ENCODE data around the gene CCDC9. TPM values are rescaled to one million over a fixed set of nuclear protein-coding genes. Genes with fewer than 3 reads are reported as not detected.
A peak's percentile ranks its signal among the peaks of the same experiment; 100 is the strongest.

Gene CCDC9
- total RNA-seq, 1 donor from 2014 or later = 36.1 TPM

GRCh38 chr19:47221080-47221841 is 35.1 kb upstream of the CCDC9 start:
- H3K4me1 Mint-ChIP-seq (ENCODE audit: low read depth) = peaks cover 4% of the 10 kb centered on the region
- no peak overlapping the region for H3K4me3 Mint-ChIP-seq (ENCODE audit: low read depth)
- no peak overlapping the region for H3K27ac Mint-ChIP-seq
- no peaks in the 10 kb centered on the region for H3K27me3 Mint-ChIP-seq
- H3K36me3 Mint-ChIP-seq (ENCODE audit: insufficient read depth) = peaks cover 7% of the 10 kb centered on the region
- no peak for DNase-seq (ENCODE audit: low spot score, unreplicated experiment)
- H3K9me3 Mint-ChIP-seq (ENCODE audit: low read depth) = no peaks in the 10 kb centered on the region
- TF ChIP-seq, protein P1, sequence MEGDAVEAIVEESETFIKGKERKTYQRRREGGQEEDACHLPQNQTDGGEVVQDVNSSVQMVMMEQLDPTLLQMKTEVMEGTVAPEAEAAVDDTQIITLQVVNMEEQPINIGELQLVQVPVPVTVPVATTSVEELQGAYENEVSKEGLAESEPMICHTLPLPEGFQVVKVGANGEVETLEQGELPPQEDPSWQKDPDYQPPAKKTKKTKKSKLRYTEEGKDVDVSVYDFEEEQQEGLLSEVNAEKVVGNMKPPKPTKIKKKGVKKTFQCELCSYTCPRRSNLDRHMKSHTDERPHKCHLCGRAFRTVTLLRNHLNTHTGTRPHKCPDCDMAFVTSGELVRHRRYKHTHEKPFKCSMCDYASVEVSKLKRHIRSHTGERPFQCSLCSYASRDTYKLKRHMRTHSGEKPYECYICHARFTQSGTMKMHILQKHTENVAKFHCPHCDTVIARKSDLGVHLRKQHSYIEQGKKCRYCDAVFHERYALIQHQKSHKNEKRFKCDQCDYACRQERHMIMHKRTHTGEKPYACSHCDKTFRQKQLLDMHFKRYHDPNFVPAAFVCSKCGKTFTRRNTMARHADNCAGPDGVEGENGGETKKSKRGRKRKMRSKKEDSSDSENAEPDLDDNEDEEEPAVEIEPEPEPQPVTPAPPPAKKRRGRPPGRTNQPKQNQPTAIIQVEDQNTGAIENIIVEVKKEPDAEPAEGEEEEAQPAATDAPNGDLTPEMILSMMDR (IDR thresholded peaks at IDR 0.05; ENCODE audit: unreplicated experiment) = no peak

GRCh38 chr19:47221890-47222289 is 34.4 kb upstream of the CCDC9 start:
- H3K4me3 Mint-ChIP-seq (ENCODE audit: low read depth) = no peak overlapping the region
- TF ChIP-seq, protein P1 (IDR thresholded peaks at IDR 0.05; ENCODE audit: unreplicated experiment) = no peak
- peaks cover 7% of the 10 kb centered on the region for H3K36me3 Mint-ChIP-seq (ENCODE audit: insufficient read depth)
- DNase-seq (ENCODE audit: low spot score, unreplicated experiment) = no peak
- no peaks in the 10 kb centered on the region for H3K27me3 Mint-ChIP-seq
- no peak overlapping the region for H3K27ac Mint-ChIP-seq
- H3K4me1 Mint-ChIP-seq (ENCODE audit: low read depth) = peaks cover 5% of the 10 kb centered on the region
- H3K9me3 Mint-ChIP-seq (ENCODE audit: low read depth) = no peaks in the 10 kb centered on the region

GRCh38 chr19:47225746-47226425 is 30.4 kb upstream of the CCDC9 start:
- no peaks in the 10 kb centered on the region for H3K9me3 Mint-ChIP-seq (ENCODE audit: low read depth)
- peak overlapping the region; percentile 40 for H3K4me3 Mint-ChIP-seq (ENCODE audit: low read depth)
- peaks cover 6% of the 10 kb centered on the region for H3K36me3 Mint-ChIP-seq (ENCODE audit: insufficient read depth)
- peaks cover 9% of the 10 kb centered on the region for H3K4me1 Mint-ChIP-seq (ENCODE audit: low read depth)
- TF ChIP-seq, protein P1 (IDR thresholded peaks at IDR 0.05; ENCODE audit: unreplicated experiment) = peak; percentile 49
- H3K27ac Mint-ChIP-seq = peak overlapping the region; percentile 95
- H3K27me3 Mint-ChIP-seq = no peaks in the 10 kb centered on the region
- peak; percentile 86 for DNase-seq (ENCODE audit: low spot score, unreplicated experiment)

DNA sequence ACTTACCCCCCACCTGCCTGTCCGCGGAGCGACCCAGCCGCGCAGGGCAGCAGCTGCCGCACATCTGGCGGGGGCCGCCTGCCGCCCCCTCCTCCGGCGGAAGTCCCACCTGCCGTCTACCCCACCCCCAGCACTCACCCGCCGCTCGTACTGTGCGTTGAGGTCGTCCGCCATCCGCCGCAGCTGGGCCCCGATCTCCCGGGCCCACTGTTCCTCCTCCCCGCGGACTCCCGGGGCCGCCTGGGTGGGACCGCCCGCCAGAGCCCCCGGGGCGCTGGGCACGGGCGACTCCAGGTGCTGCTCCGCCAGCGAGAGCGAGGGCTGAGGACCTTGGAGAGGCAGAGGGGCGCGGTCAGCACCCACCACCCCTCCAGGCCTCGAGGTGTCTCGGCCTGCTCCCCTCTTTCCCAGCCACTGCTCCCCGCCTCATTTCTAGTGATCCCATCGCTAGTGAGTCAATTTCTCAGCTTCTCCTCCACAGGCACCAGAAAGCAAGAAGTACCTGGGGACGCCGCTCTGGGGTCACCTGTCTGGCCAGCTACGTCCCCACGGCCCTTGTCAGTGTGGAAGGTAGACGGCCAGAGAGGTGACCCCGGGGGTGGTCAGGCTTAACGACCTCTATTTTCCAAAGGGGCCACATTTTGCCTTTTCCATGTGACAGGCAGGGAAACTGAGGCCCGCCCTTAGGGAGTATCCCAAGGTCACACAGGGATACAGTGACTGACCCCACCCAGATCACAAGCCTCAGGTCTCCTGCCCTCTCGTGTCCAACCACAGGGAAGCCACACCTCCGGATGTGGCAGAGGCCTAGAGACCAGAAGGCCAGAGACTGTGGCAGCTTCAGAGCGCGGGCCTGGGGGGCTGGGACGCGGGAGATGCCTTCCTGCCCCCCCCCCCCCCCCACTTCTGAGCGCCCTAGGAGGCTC is 29.6 kb upstream of the CCDC9 start:
- no peak for DNase-seq (ENCODE audit: low spot score, unreplicated experiment)
- H3K27me3 Mint-ChIP-seq = no peaks in the 10 kb centered on the region
- peak overlapping the region; percentile 97 for H3K27ac Mint-ChIP-seq
- peaks cover 13% of the 10 kb centered on the region for H3K4me1 Mint-ChIP-seq (ENCODE audit: low read depth)
- no peaks in the 10 kb centered on the region for H3K9me3 Mint-ChIP-seq (ENCODE audit: low read depth)
- H3K36me3 Mint-ChIP-seq (ENCODE audit: insufficient read depth) = peaks cover 6% of the 10 kb centered on the region
- peak overlapping the region; percentile 71 for H3K4me3 Mint-ChIP-seq (ENCODE audit: low read depth)
- TF ChIP-seq, protein P1 (IDR thresholded peaks at IDR 0.05; ENCODE audit: unreplicated experiment) = no peak
